Body of pancreas (tissue), 4 donors: ENCODE measurements around the gene RNF157.

Experiments
- CTCF ChIP-seq, 7 experiments: fragments of 450-650 bp in 4 of 7; fragments of 200-600 bp in 3 of 7; sonication (generic) in 3 of 7; IDR thresholded peaks; one replicate each; pipeline ENCODE4 v1.5.1; 2016 to 2019; ENCODE audit warnings: antibody characterized with exemption in 7 of 7
- POLR2A ChIP-seq, 3 donors: fragments of 450-650 bp; IDR thresholded peaks; one replicate each; pipeline ENCODE4 v1.6.1; 2016; ENCODE audit warnings: antibody characterized with exemption in 3 of 3, mild to moderate bottlenecking in 2 of 3

GRCh38 chr17:76149214-76149613 lies 91.1 kb downstream of the RNF157 start:
- TF ChIP-seq CTCF (IDR thresholded peaks at IDR 0.05): no peak
- TF ChIP-seq POLR2A (IDR thresholded peaks at IDR 0.05): no peak
